B cell (primary cell): ENCODE results near the gene ABCC3. TPM values are rescaled to one million over a fixed set of nuclear protein-coding genes. Genes with fewer than 3 reads are reported as not detected.

Experiments used
- ATAC-seq: fragments of 200-7000 bp; cut with Tn5 transposase; one replicate; pipeline ENCODE4 v1.10.0; 2021; ENCODE audit warnings: low read depth, mild to moderate bottlenecking, moderate number of reproducible peaks, moderate library complexity
- CTCF ChIA-PET: fragments of 350-600 bp; sonication (Branson Sonifier 250); formaldehyde crosslinking; loops from one replicate; lab custom pipeline; 2021; ENCODE audit warnings: antibody characterized with exemption, inconsistent platforms; lab: Charles Lee
- POLR2A ChIA-PET: fragments of 350-600 bp; sonication (Branson Sonifier 250); formaldehyde crosslinking; loops from one replicate; lab custom pipeline; 2021; ENCODE audit warnings: antibody characterized with exemption; lab: Charles Lee
- DNase-seq: peaks from one replicate; pipeline ENCODE4 v3.0.0; 2013
- H2AFZ ChIP-seq: 2 replicates; pipeline ENCODE4 v1.6.1; 2012; ENCODE audit warnings: mild to moderate bottlenecking, low read depth, low read length; ENCODE audit not compliant: insufficient read depth, poor library complexity, severe bottlenecking
- H3K27ac ChIP-seq, 2 donors: 1 replicate in 1 of 2; 2 replicates in 1 of 2; pipeline ENCODE4 v1.5.1; 2012 to 2013; ENCODE audit warnings: low read length in 2 of 2, mild to moderate bottlenecking in 2 of 2, moderate library complexity in 1 of 2
- H3K27me3 ChIP-seq, 4 experiments: fragments of 200-600 bp in 1 of 4; sonication (generic) in 1 of 4; replicated peaks in 1 of 4; 1 replicate in 2 of 4; 2 replicates in 2 of 4; pipeline versions ENCODE4 v1.6.1 to v1.7.0; 2013 to 2016; ENCODE audit warnings: low read length in 3 of 4, mild to moderate bottlenecking in 2 of 4, mixed read lengths in 1 of 4, moderate library complexity in 1 of 4; ENCODE audit not compliant: insufficient read depth in 4 of 4, control insufficient read depth in 3 of 4; ENCODE audit errors: control extremely low read depth in 1 of 4
- H3K36me3 ChIP-seq, 2 experiments: replicated peaks in 1 of 2; 1 replicate in 1 of 2; 2 replicates in 1 of 2; pipeline versions ENCODE4 v1.6.1 to v1.7.1; 2013; ENCODE audit warnings: low read length in 1 of 2; ENCODE audit not compliant: insufficient read depth in 2 of 2, control insufficient read depth in 1 of 2; ENCODE audit errors: control extremely low read depth in 1 of 2, extremely low read depth in 1 of 2
- H3K4me1 ChIP-seq, 2 donors: fragments of 200-600 bp in 1 of 2; sonication (generic) in 1 of 2; 1 replicate in 1 of 2; 2 replicates in 1 of 2; pipeline versions ENCODE4 v1.5.1 to v1.6.1; 2013 to 2017; ENCODE audit warnings: low read length in 2 of 2; ENCODE audit not compliant: control insufficient read depth in 2 of 2, insufficient read depth in 2 of 2
- H3K4me2 ChIP-seq: replicated peaks from 2 replicates; pipeline ENCODE3; 2012; ENCODE audit warnings: mild to moderate bottlenecking, low read depth, low read length; ENCODE audit not compliant: poor library complexity, severe bottlenecking
- H3K4me3 ChIP-seq, 5 experiments: fragments of 200-600 bp in 1 of 5; sonication (generic) in 1 of 5; 1 replicate in 3 of 5; 2 replicates in 2 of 5; pipeline versions ENCODE4 v1.5.1 to v1.7.0; 2011 to 2016; ENCODE audit warnings: low read length in 4 of 5, mild to moderate bottlenecking in 4 of 5, low read depth in 2 of 5, control low read depth in 1 of 5, moderate library complexity in 1 of 5; ENCODE audit not compliant: insufficient read depth in 1 of 5; ENCODE audit errors: control extremely low read depth in 1 of 5, extremely low read depth in 1 of 5
- H3K79me2 ChIP-seq: fragments of 200-600 bp; sonication (generic); one replicate; pipeline ENCODE4 v1.6.0; 2016; ENCODE audit warnings: low read length; ENCODE audit not compliant: control insufficient read depth, insufficient read depth
- H3K9ac ChIP-seq: fragments of 200-600 bp; sonication (generic); 2 replicates; pipeline ENCODE4 v1.6.1; 2017; ENCODE audit warnings: mild to moderate bottlenecking, low read length, moderate library complexity
- H3K9me3 ChIP-seq, 3 donors: one replicate each; pipeline versions ENCODE4 v1.6.1 to v1.7.1; 2013; ENCODE audit warnings: low read length in 2 of 3; ENCODE audit not compliant: control insufficient read depth in 2 of 3, insufficient read depth in 1 of 3; ENCODE audit errors: control extremely low read depth in 1 of 3
- H4K20me1 ChIP-seq: 2 replicates; pipeline ENCODE4 v1.6.0; 2012; ENCODE audit warnings: mild to moderate bottlenecking, low read length; ENCODE audit not compliant: insufficient read depth, control insufficient read depth, poor library complexity, severe bottlenecking
- H3K27ac Mint-ChIP-seq: one replicate; pipeline ENCODE4 v1.8.0; 2021; ENCODE audit warnings: mixed read lengths
- H3K27me3 Mint-ChIP-seq: one replicate; pipeline ENCODE4 v1.8.0; 2021; ENCODE audit warnings: mixed read lengths
- H3K4me1 Mint-ChIP-seq: one replicate; pipeline ENCODE4 v1.8.0; 2021; ENCODE audit warnings: mixed read lengths
- H3K4me3 Mint-ChIP-seq: one replicate; pipeline ENCODE4 v1.8.0; 2021; ENCODE audit warnings: mixed read lengths
- H3K9me3 Mint-ChIP-seq: one replicate; pipeline ENCODE4 v1.8.0; 2022; ENCODE audit warnings: mixed read lengths; ENCODE audit not compliant: insufficient read depth
- EZH2 ChIP-seq: IDR thresholded peaks from 2 replicates; pipeline ENCODE4 v1.6.1; 2012; ENCODE audit warnings: borderline replicate concordance, low read depth, mild to moderate bottlenecking, moderate library complexity, low read length; ENCODE audit not compliant: insufficient read depth, poor library complexity, severe bottlenecking
- WGBS: methylation state at CpG from one replicate; pipeline ENCODE4 v1.1.5; 2013; ENCODE audit warnings: missing lambda C conversion rate; ENCODE audit not compliant: insufficient coverage; 5-methylcytosine and 5-hydroxymethylcytosine counted together
- intact Hi-C: fragments of 100-400 bp; cut with micrococcal nuclease; formaldehyde crosslinking; loops from one replicate; pipeline ENCODE4 v1.10.0; 2022
- polyA plus RNA-seq: library from polyadenylated mRNA; depleted of rRNA; stranded (reverse); fragments of >200 nt; gene quantifications from 2 replicates; pipeline ENCODE4 v1.2.3, GENCODE V29; 2012
- total RNA-seq, 2 donors: library from RNA; stranded (reverse); fragments of 120-200 nt in 1 of 2; gene quantifications; 1 replicate in 1 of 2; 2 replicates in 1 of 2; pipeline versions ENCODE4 v1.2.3 to v1.2.4, GENCODE V29; 2013 to 2022
- TF ChIP-seq, protein P1 (sequence below): fragments of 200-600 bp; IDR thresholded peaks from one replicate; pipeline ENCODE4 v1.8.0; 2022; ENCODE audit warnings: antibody characterized with exemption, mild to moderate bottlenecking

ABCC3 gene
- total and polyA plus RNA-seq, 2 donors (not counting 1 experiment from before 2014, with no cell fraction given): 0.05 to 0.60 TPM

DNA sequence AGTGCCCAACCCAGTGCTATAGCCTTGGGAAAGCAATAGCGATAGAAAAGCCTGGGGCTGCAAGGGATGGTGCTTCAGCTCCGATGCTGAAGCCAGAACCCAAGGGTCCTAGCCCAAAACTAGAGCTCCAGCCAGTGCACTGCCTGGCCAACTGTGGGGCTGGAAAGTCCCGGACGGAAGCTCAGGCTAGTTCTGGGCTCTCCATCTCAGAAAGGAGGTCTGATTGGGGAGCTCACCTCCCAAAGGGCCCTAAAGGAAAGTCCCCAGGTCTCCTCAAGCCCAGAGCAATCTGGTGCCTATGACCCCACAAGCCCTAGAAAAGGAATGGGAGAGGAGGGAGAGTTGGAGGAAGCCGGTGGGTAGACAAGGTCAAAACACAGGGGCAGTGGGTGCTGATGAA is 2.0 kb upstream of the ABCC3 start:
- TF ChIP-seq EZH2: no peak
- TF ChIP-seq, protein P1, sequence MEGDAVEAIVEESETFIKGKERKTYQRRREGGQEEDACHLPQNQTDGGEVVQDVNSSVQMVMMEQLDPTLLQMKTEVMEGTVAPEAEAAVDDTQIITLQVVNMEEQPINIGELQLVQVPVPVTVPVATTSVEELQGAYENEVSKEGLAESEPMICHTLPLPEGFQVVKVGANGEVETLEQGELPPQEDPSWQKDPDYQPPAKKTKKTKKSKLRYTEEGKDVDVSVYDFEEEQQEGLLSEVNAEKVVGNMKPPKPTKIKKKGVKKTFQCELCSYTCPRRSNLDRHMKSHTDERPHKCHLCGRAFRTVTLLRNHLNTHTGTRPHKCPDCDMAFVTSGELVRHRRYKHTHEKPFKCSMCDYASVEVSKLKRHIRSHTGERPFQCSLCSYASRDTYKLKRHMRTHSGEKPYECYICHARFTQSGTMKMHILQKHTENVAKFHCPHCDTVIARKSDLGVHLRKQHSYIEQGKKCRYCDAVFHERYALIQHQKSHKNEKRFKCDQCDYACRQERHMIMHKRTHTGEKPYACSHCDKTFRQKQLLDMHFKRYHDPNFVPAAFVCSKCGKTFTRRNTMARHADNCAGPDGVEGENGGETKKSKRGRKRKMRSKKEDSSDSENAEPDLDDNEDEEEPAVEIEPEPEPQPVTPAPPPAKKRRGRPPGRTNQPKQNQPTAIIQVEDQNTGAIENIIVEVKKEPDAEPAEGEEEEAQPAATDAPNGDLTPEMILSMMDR: no peak
- Histone ChIP-seq H3K9ac (no peak overlapping the region), H3K4me3 (no peak overlapping the region), H3K9me3 (no peaks in the 10 kb centered on the region), H3K27ac (no peak overlapping the region), H3K4me2 (no peak overlapping the region), H2AFZ (no peak overlapping the region), H3K79me2 (no peaks in the 10 kb centered on the region), H4K20me1 (no peaks in the 10 kb centered on the region), H3K36me3 (no peaks in the 10 kb centered on the region), H3K4me1 (peaks cover 6 to 10% of the 10 kb centered on the region in 2 donors), H3K27me3 (peaks cover 0 to 74% (median 11%) of the 10 kb centered on the region in 4 experiments)
- intact Hi-C loops: no loop called here
- H3K4me3 Mint-ChIP-seq: no peak overlapping the region
- no peak overlapping the region for H3K27ac Mint-ChIP-seq
- WGBS: 93% methylated on average over 5 of the region's 5 CpGs
- ChIA-PET CTCF (interaction anchor here (1.1 to 1.3 kb wide), 2 partner anchors 9 to 207 kb away, joined by 3 to 5 read pairs; no protein-coding TSS in a partner anchor), POLR2A (no interaction called here)
- ATAC-seq (no peak), DNase-seq (no peak)
- H3K27me3 Mint-ChIP-seq: peaks cover 61% of the 10 kb centered on the region
- no peaks in the 10 kb centered on the region for H3K9me3 Mint-ChIP-seq
- H3K4me1 Mint-ChIP-seq: peaks cover 7% of the 10 kb centered on the region

DNA sequence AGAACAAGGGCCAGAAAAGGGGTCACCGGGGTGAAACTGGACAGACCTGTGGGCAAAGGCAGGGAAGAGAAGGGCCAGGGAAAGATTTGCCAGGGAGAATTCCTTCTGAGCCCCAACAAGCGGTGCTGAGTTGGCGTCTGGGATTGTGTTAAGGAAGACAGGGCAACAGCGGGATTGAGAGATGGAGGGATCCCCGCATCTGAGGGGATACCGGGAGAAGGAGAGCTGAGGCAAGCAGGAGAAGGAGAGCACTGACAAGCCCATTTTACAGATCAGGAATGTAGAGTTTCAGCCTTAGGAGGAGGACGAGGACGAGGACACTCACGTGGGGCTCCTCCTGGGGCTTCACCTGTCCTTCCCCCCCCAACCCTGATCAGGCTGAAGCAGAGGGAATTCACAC is 998 bp upstream of the ABCC3 start:
- CTCF ChIA-PET: no interaction called here
- 90% methylated on average over 9 of the region's 9 CpGs for WGBS

More for the DNA sequence above, 998 bp upstream of the ABCC3 start:
- H3K27me3 Mint-ChIP-seq: peaks cover 66% of the 10 kb centered on the region
- H2AFZ ChIP-seq: no peak overlapping the region
- no peak overlapping the region for H3K4me2 ChIP-seq
- peaks cover 6 to 10% of the 10 kb centered on the region in 2 donors for H3K4me1 ChIP-seq
- intact Hi-C loops: no loop called here
- POLR2A ChIA-PET: no interaction called here
- ATAC-seq (no peak), DNase-seq (no peak)
- peaks cover 7% of the 10 kb centered on the region for H3K4me1 Mint-ChIP-seq
- no peak overlapping the region for H3K27ac Mint-ChIP-seq
- no peak overlapping the region for H3K4me3 Mint-ChIP-seq
- no peak for TF ChIP-seq EZH2
- TF ChIP-seq, protein P1: no peak
- no peak overlapping the region for H3K27ac ChIP-seq
- H3K9me3 ChIP-seq: no peaks in the 10 kb centered on the region
- no peaks in the 10 kb centered on the region for H4K20me1 ChIP-seq
- H3K27me3 ChIP-seq: peaks cover 0 to 63% (median 9%) of the 10 kb centered on the region in 4 experiments
- H3K79me2 ChIP-seq: no peaks in the 10 kb centered on the region
- no peaks in the 10 kb centered on the region for H3K36me3 ChIP-seq
- H3K4me3 ChIP-seq: no peak overlapping the region
- H3K9me3 Mint-ChIP-seq: no peaks in the 10 kb centered on the region
- H3K9ac ChIP-seq: no peak overlapping the region
